Esophagus muscularis mucosa (tissue), 4 donors: ENCODE measurements around the gene FAM222A.

Experiments used
- EP300 ChIP-seq: sonication (generic); formaldehyde crosslinking; IDR thresholded peaks from one replicate; pipeline ENCODE4 v1.6.1; 2017; ENCODE audit warnings: antibody characterized with exemption
- POLR2A ChIP-seq: fragments of 450-650 bp; IDR thresholded peaks from one replicate; pipeline ENCODE4 v1.6.1; 2017; ENCODE audit warnings: antibody characterized with exemption, moderate library complexity, mild to moderate bottlenecking, low read depth
- POLR2AphosphoS5 ChIP-seq, 2 donors: sonication (generic); formaldehyde crosslinking; IDR thresholded peaks; one replicate each; pipeline ENCODE4 v1.6.1; 2017; ENCODE audit warnings: antibody characterized with exemption in 2 of 2
- TF ChIP-seq, protein P1 (sequence below), 3 experiments: fragments of 200-600 bp in 2 of 3; fragments of 450-650 bp in 1 of 3; sonication (generic) in 2 of 3; IDR thresholded peaks; one replicate each; pipeline ENCODE4 v1.5.1; 2017 to 2019; ENCODE audit warnings: antibody characterized with exemption in 3 of 3, mild to moderate bottlenecking in 2 of 3, moderate library complexity in 1 of 3

DNA sequence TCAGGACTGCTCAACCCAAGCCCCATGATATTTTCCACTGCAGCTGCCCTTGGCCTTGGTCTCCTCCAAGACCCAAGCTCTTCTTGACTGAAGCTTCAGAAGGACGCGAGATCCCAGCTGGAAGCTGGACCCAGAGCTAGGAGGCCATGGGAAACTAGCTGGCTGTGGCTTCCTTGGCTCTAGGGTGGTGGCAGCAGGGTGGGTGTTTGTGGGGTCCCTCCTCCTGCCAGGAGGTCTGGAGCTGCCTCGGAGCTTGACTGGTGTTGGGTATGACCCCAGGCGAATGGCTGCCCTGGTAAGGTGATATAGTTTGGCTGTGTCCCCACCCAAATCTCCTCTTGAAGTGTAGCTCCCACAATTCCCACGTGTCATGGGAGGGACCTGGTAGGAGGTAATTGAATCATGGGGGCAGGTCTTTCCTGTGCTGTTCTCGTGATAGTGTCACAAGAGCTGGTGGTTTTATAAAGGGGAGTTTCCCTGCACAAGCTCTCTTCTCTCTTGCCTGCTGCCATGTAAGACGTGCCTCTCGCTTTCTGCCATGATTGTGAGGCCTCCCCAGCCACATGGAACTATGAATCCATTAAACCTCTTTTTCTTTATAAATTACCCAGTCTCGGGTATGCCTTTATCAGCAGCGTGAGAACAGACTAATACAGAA lies 68.2 kb downstream of the FAM222A start:
- TF ChIP-seq, protein P1, sequence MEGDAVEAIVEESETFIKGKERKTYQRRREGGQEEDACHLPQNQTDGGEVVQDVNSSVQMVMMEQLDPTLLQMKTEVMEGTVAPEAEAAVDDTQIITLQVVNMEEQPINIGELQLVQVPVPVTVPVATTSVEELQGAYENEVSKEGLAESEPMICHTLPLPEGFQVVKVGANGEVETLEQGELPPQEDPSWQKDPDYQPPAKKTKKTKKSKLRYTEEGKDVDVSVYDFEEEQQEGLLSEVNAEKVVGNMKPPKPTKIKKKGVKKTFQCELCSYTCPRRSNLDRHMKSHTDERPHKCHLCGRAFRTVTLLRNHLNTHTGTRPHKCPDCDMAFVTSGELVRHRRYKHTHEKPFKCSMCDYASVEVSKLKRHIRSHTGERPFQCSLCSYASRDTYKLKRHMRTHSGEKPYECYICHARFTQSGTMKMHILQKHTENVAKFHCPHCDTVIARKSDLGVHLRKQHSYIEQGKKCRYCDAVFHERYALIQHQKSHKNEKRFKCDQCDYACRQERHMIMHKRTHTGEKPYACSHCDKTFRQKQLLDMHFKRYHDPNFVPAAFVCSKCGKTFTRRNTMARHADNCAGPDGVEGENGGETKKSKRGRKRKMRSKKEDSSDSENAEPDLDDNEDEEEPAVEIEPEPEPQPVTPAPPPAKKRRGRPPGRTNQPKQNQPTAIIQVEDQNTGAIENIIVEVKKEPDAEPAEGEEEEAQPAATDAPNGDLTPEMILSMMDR (IDR thresholded peaks at IDR 0.05): no peak
- no peak for TF ChIP-seq POLR2A
- no peak for TF ChIP-seq POLR2AphosphoS5 (IDR thresholded peaks at IDR 0.05)
- no peak for TF ChIP-seq EP300
